GM12891 (cell line): ENCODE data around the gene MYLK.

ENCODE experiments used
- DNase-seq: peaks from one replicate; pipeline ENCODE4 v3.0.0; 2011; ENCODE audit warnings: low spot score; ENCODE audit not compliant: insufficient read length
- FAIRE-seq: peaks from 2 replicates; lab custom pipeline; 2011; peaks lifted over from hg19 to GRCh38; lab: Jason Lieb, UNC
- PAX5 ChIP-seq: IDR thresholded peaks from 2 replicates; pipeline ENCODE4 v1.6.1; 2011; ENCODE audit warnings: low read length, moderate library complexity, mild to moderate bottlenecking; ENCODE audit not compliant: insufficient read depth, severe bottlenecking
- POLR2A ChIP-seq: IDR thresholded peaks from 2 replicates; pipeline ENCODE4 v1.6.1; 2011; ENCODE audit warnings: low read depth, low read length, control low read depth
- POLR2AphosphoS5 ChIP-seq: IDR thresholded peaks from 2 replicates; pipeline ENCODE4 v1.6.1; 2011; ENCODE audit warnings: low read depth, low read length, control low read depth
- POU2F2 ChIP-seq: IDR thresholded peaks from 2 replicates; pipeline ENCODE4 v1.6.1; 2011; ENCODE audit warnings: low read depth, mild to moderate bottlenecking, control low read depth, low read length, moderate library complexity
- SPI1 ChIP-seq: IDR thresholded peaks from 2 replicates; pipeline ENCODE4 v1.6.1; 2011; ENCODE audit warnings: low read depth, low read length, control low read depth
- TAF1 ChIP-seq: IDR thresholded peaks from 2 replicates; pipeline ENCODE4 v1.6.1; 2011; ENCODE audit warnings: low read depth, low read length, control low read depth

The MYLK gene

GRCh38 chr3:123653221-123653682 lies 230.9 kb downstream of the MYLK start:
- FAIRE-seq, result no peak
- TF ChIP-seq POU2F2 (no peak), SPI1 (no peak), PAX5 (no peak), TAF1 (no peak), POLR2AphosphoS5 (no peak), POLR2A (no peak)
- no peak for DNase-seq

- no peak for TF ChIP-seq TAF1
- TF ChIP-seq POLR2A, result no peak
- no peak for TF ChIP-seq SPI1
- no peak for TF ChIP-seq PAX5
- TF ChIP-seq POU2F2, result no peak
- TF ChIP-seq POLR2AphosphoS5, result no peak
- peak; percentile 56 for DNase-seq
- peak; percentile 87 for FAIRE-seq
Measured at GRCh38 chr3:123652342-123652984, 231.7 kb downstream of the MYLK start.

DNA sequence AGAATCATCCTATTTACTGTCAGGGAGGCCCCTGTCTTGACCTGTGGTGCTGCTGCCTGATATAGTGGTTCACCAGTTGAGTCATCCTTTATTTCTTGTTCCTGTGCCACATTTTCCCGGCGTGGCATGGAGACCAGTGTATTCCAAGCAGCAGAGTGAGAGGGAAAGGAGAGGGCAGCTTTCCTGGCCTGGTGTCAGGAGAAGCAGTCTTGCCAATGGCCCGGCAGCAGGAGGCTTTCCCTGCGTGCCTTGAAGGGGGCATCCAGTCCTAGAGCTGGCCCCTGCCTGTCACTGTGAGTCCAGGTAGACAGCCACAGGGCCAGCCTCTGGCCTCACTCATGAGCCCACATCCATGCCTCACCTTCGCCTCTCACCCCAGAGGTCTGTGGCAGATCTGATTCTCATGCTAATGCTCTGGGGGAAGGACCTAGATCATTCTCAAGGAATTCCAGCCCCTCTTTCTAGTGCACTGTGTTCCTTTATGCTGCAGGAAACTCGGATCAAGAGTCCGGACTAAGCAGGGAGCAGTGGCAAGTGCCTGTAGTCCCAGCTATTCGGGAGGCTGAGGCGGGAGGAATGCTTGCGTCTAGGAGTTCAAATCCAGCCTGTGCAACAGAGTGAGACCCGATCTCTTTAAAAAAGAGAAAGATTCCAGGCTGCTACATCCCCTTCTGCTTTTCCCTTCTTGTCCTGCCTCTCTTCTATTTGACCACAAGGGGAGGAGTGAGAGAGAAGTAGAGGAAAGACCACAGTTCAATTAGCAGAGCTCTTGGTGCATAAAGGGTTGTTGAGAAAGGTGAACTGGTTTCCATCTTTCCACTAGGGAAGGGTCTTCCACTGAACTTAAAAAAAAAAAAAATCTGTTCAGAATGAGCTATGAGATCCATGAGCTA lies 232.4 kb downstream of the MYLK start:
- no peak for FAIRE-seq
- no peak for TF ChIP-seq SPI1
- no peak for TF ChIP-seq POLR2AphosphoS5
- no peak for TF ChIP-seq TAF1
- TF ChIP-seq POU2F2, result no peak
- no peak for TF ChIP-seq PAX5
- no peak for TF ChIP-seq POLR2A

DNA sequence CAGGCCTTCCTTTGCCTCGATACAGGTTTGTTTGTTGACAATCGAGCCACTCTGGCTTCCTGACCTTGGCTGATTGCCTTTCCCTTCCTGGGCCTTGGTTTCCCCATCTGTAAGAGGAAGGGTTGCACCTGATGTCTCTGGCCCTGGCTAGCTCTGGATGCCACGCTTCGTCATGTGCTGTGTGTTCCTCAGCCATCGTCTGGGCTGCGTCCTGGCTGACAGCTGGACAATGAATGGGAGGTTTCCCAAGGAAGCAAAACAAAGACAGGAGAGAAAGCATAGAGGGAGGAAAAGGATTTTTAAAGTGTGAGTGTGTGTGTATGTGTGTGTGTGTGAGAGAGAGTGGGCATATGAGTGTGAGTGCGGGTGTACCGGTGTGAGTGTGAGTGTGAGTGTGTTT lies 234.0 kb downstream of the MYLK start:
- DNase-seq, result no peak
- TF ChIP-seq SPI1 (no peak), TAF1 (no peak), POU2F2 (no peak), POLR2AphosphoS5 (no peak), POLR2A (no peak), PAX5 (no peak)
- no peak for FAIRE-seq

More for the DNA sequence above, 232.4 kb downstream of the MYLK start:
- DNase-seq, result no peak

GRCh38 chr3:123648696-123649405 lies 235.3 kb downstream of the MYLK start:
- DNase-seq, result no peak
- no peak for FAIRE-seq
- TF ChIP-seq POU2F2 (no peak), PAX5 (no peak), POLR2AphosphoS5 (no peak), POLR2A (no peak), SPI1 (no peak), TAF1 (no peak)

DNA sequence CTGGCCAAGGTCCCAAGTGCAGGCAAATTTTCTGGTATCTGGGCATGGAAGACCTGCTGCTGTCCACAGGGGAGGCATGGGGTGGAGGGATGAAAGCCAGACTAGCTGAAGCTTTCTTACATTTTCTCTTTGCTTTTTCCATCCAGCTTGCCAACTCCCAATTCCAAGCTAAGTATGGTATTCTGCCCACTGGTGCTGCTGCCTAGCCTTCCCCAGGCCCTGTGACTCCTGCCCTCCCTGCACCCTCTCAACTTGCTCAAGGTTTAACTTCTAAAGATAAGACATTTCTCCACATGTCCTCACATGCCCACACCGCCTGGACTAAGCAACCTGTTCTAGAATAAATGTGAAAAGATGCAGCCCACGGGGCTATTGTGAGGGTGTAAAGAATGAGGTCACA lies 239.8 kb downstream of the MYLK start:
- no peak for DNase-seq
- no peak for FAIRE-seq
- TF ChIP-seq POLR2A, result no peak
- TF ChIP-seq SPI1, result no peak
- no peak for TF ChIP-seq POU2F2
- no peak for TF ChIP-seq POLR2AphosphoS5
- no peak for TF ChIP-seq TAF1
- TF ChIP-seq PAX5, result no peak

DNA sequence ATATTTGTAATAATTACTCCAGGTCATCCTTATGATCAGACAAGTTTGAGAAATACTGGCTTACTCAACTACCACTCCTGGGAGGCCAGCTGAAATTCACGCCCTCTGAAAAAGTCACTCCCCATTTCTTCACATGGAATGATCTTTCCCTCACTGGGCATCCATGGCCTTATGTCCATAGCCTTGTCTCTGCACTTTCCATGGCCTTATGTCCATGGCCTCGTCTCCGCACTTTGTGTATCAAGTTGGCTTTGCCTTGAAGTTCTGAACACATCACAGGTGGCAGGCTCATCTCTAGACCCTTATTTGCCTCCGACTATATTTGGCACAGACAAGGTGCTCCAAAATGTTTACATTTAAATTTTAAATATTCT lies 241.2 kb downstream of the MYLK start:
- TF ChIP-seq TAF1 (no peak), PAX5 (no peak), POLR2AphosphoS5 (no peak), POLR2A (no peak), SPI1 (no peak), POU2F2 (no peak)
- FAIRE-seq, result no peak
- no peak for DNase-seq

- peak; percentile 60 for DNase-seq
- TF ChIP-seq POLR2A, result no peak
- TF ChIP-seq POLR2AphosphoS5, result no peak
- no peak for TF ChIP-seq PAX5
- no peak for TF ChIP-seq SPI1
- no peak for TF ChIP-seq POU2F2
- TF ChIP-seq TAF1, result no peak
- peak; percentile 96 for FAIRE-seq
Measured at GRCh38 chr3:123642182-123642956, 241.8 kb downstream of the MYLK start.
